HCT116 (cell line): ENCODE measurements around the gene INAFM1. TPM values are rescaled to one million over a fixed set of nuclear protein-coding genes. Genes with fewer than 3 reads are reported as not detected.

ENCODE experiments used
- ATAC-seq: fragments of 200-7000 bp; cut with Tn5 transposase; 2 replicates; pipeline ENCODE4 v1.9.1; 2020; ENCODE audit warnings: mild to moderate bottlenecking, moderate library complexity
- BruUV-seq: library from RNA; stranded (reverse); fragments of 400-500 nt; replicated peaks from 2 replicates; lab custom pipeline; 2021; lab: Mats Ljungman, UMichigan
- CTCF ChIA-PET: fragments of 300-600 bp; sonication (Branson Sonifier 250); formaldehyde crosslinking; loops from one replicate; lab custom pipeline; 2021; ENCODE audit warnings: antibody characterized with exemption; lab: Charles Lee
- POLR2A ChIA-PET: fragments of 300-600, 350-600 bp; sonication (Branson Sonifier 250); formaldehyde crosslinking; loops from one replicate; lab custom pipeline; 2021; ENCODE audit warnings: antibody characterized with exemption; lab: Charles Lee
- RAD21 ChIA-PET, 2 experiments: fragments of 300-600 bp; sonication (Branson Sonifier 250); formaldehyde crosslinking; loops; one replicate each; lab custom pipeline; 2023; ENCODE audit warnings: low total read pairs in 2 of 2; ENCODE audit not compliant: uncharacterized antibody in 2 of 2, unreplicated experiment in 2 of 2, low non-redundant PET in 1 of 2; lab: Charles Lee
- DNase-seq: peaks from one replicate; pipeline ENCODE4 v3.0.0-alpha.2; 2010; ENCODE audit warnings: low read depth, low spot score
- H2AFZ ChIP-seq: fragments of 200-600 bp; shearing (Covaris generic), sonication (generic); 2 replicates; pipeline ENCODE4 v1.6.1; 2017; ENCODE audit warnings: low read depth, mixed run types, mixed read lengths, antibody characterized with exemption, low read length; ENCODE audit not compliant: poor library complexity, severe bottlenecking
- H3K27ac ChIP-seq: 2 replicates; pipeline ENCODE4 v1.5.1; 2012; ENCODE audit warnings: low read depth, low read length
- H3K27me3 ChIP-seq: fragments of 200-600 bp; sonication (generic); 2 replicates; pipeline ENCODE4 v1.6.1; 2016; ENCODE audit warnings: mixed run types, low read length, mixed read lengths; ENCODE audit not compliant: insufficient read depth
- H3K36me3 ChIP-seq, 2 experiments: fragments of 200-500 bp in 1 of 2; fragments of 200-600 bp in 1 of 2; sonication (Bioruptor generic) in 1 of 2; sonication (generic) in 1 of 2; 2 replicates each; pipeline versions ENCODE4 v1.5.1 to v1.6.1; 2014 to 2016; ENCODE audit warnings: low read length in 2 of 2, inconsistent platforms in 1 of 2, mixed read lengths in 1 of 2, mixed run types in 1 of 2; ENCODE audit not compliant: insufficient read depth in 2 of 2, control insufficient read depth in 1 of 2
- H3K4me1 ChIP-seq, 2 experiments: fragments of 200-600 bp in 1 of 2; sonication (generic) in 1 of 2; 2 replicates each; pipeline versions ENCODE4 v1.5.1 to v1.6.1; 2012 to 2017; ENCODE audit warnings: low read length in 2 of 2, inconsistent platforms in 1 of 2, mild to moderate bottlenecking in 1 of 2, mixed read lengths in 1 of 2, mixed run types in 1 of 2, moderate library complexity in 1 of 2; ENCODE audit not compliant: insufficient read depth in 2 of 2, control insufficient read depth in 1 of 2
- H3K4me2 ChIP-seq: fragments of 200-600 bp; sonication (generic); 2 replicates; pipeline ENCODE4 v1.6.1; 2017; ENCODE audit warnings: mixed run types, low read length, mixed read lengths
- H3K4me3 ChIP-seq, 2 experiments: fragments of 200-600 bp in 1 of 2; sonication (generic) in 1 of 2; replicated peaks in 1 of 2; 2 replicates each; pipeline ENCODE4 v1.5.1; 2011 to 2016; ENCODE audit warnings: low read length in 2 of 2, control low read depth in 1 of 2, low read depth in 1 of 2, mild to moderate bottlenecking in 1 of 2, mixed read lengths in 1 of 2, mixed run types in 1 of 2
- H3K79me2 ChIP-seq: fragments of 200-600 bp; sonication (generic); 2 replicates; pipeline ENCODE4 v1.6.1; 2017; ENCODE audit warnings: mild to moderate bottlenecking, mixed run types, low read length, moderate library complexity, mixed read lengths; ENCODE audit not compliant: insufficient read depth
- H3K9ac ChIP-seq: fragments of 200-600 bp; sonication (generic); 2 replicates; pipeline ENCODE4 v1.6.1; 2016; ENCODE audit warnings: low read length, mixed read lengths
- H3K9me2 ChIP-seq: fragments of 200-600 bp; sonication (generic), shearing (Covaris generic); 2 replicates; pipeline ENCODE4 v1.6.1; 2017; ENCODE audit warnings: mixed run types, mild to moderate bottlenecking, moderate library complexity; ENCODE audit not compliant: insufficient read depth
- H3K9me3 ChIP-seq, 2 experiments: fragments of 200-500 bp in 1 of 2; fragments of 200-600 bp in 1 of 2; sonication (Bioruptor generic) in 1 of 2; sonication (generic) in 1 of 2; 2 replicates each; pipeline ENCODE4 v1.6.1; 2014 to 2017; ENCODE audit warnings: low read length in 2 of 2, mixed read lengths in 2 of 2, inconsistent platforms in 1 of 2, low read depth in 1 of 2, mild to moderate bottlenecking in 1 of 2, mixed run types in 1 of 2, moderate library complexity in 1 of 2; ENCODE audit not compliant: control insufficient read depth in 1 of 2, insufficient read depth in 1 of 2
- H4K20me1 ChIP-seq: fragments of 200-600 bp; sonication (generic), shearing (Covaris generic); 2 replicates; pipeline ENCODE4 v1.6.1; 2017; ENCODE audit warnings: mixed run types, mild to moderate bottlenecking, moderate library complexity; ENCODE audit not compliant: insufficient read depth
- CEBPB ChIP-seq: IDR thresholded peaks from 2 replicates; pipeline ENCODE4 v1.6.1; 2012; ENCODE audit warnings: low read depth
- ELF1 ChIP-seq: IDR thresholded peaks from 2 replicates; pipeline ENCODE4 v1.6.1; 2012; ENCODE audit warnings: low read depth, borderline replicate concordance
- JUND ChIP-seq: IDR thresholded peaks from 2 replicates; pipeline ENCODE4 v1.6.1; 2012
- MAX ChIP-seq: IDR thresholded peaks from 2 replicates; pipeline ENCODE4 v1.6.1; 2012
- POLR2A ChIP-seq: IDR thresholded peaks from 2 replicates; pipeline ENCODE4 v1.7.0; 2011; ENCODE audit warnings: borderline replicate concordance; ENCODE audit not compliant: insufficient read depth, insufficient read length; ENCODE audit errors: extremely low read depth
- POLR2AphosphoS5 ChIP-seq: IDR thresholded peaks from 2 replicates; pipeline ENCODE4 v1.6.1; 2011; ENCODE audit warnings: mild to moderate bottlenecking, low read depth, low read length, moderate library complexity
- REST ChIP-seq: IDR thresholded peaks from 2 replicates; pipeline ENCODE4 v1.6.1; 2012; ENCODE audit warnings: low read depth
- SIN3A ChIP-seq: IDR thresholded peaks from 2 replicates; pipeline ENCODE4 v1.6.1; 2012; ENCODE audit warnings: low read depth
- SP1 ChIP-seq: IDR thresholded peaks from 2 replicates; pipeline ENCODE4 v1.6.1; 2012; ENCODE audit warnings: low read depth
- TCF7L2 ChIP-seq: IDR thresholded peaks from 2 replicates; pipeline ENCODE4 v1.7.0; 2011; ENCODE audit warnings: borderline replicate concordance, inconsistent platforms; ENCODE audit not compliant: insufficient read depth, insufficient read length; ENCODE audit errors: extremely low read depth
- ZFX ChIP-seq: fragments of 450-650 bp; IDR thresholded peaks from 2 replicates; pipeline ENCODE4 v1.6.1; 2017
- intact Hi-C: fragments of 100-400 bp; cut with micrococcal nuclease; formaldehyde crosslinking; loops from 2 replicates; pipeline ENCODE4 v1.10.0; 2022
- total RNA-seq: library from RNA; stranded (reverse); gene quantifications from one replicate; pipeline ENCODE4 v1.2.1, GENCODE V29; 2021; ENCODE audit not compliant: unreplicated experiment

Gene INAFM1
- total RNA-seq, 1 experiment from 2014 or later, result 22.9 TPM

GRCh38 chr19:47253970-47254369 is 20.7 kb upstream of the INAFM1 start (continued):
- TF ChIP-seq REST, result no peak
- no peak for TF ChIP-seq POLR2A
- TF ChIP-seq MAX, result no peak
- TF ChIP-seq ELF1, result no peak
- no peak for TF ChIP-seq TCF7L2

- Histone ChIP-seq H3K79me2 (peaks cover 27% of the 10 kb centered on the region), H3K9me2 (no peaks in the 10 kb centered on the region), H3K36me3 (peaks cover 14 to 26% of the 10 kb centered on the region in 2 experiments; a peak in 3 of 4 replicates), H3K27ac (peak within 1 kb of the TSS; percentile 92), H3K9me3 (no peaks in the 10 kb centered on the region), H2AFZ (no peak within 1 kb of the TSS), H3K9ac (peak within 1 kb of the TSS; percentile 76), H3K4me2 (peak within 1 kb of the TSS; percentile 98), H4K20me1 (no peaks in the 10 kb centered on the region), H3K27me3 (no peaks in the 10 kb centered on the region), H3K4me3 (peak within 1 kb of the TSS; percentile 77 to 90), H3K4me1 (peaks cover 27 to 37% of the 10 kb centered on the region in 2 experiments)
- RAD21 ChIA-PET, result interaction anchor here (1.0 to 1.4 kb wide), 5 partner anchors 12 to 45 kb away, joined by 3 to 5 read pairs (median 4); no protein-coding TSS in a partner anchor
- CTCF ChIA-PET, result interaction anchor here (0.6 to 2.0 kb wide), 13 partner anchors 9 to 452 kb away, joined by 3 to 16 read pairs (median 4); partner anchors contain the start of gene TMEM160
- intact Hi-C loops, result loop anchor here (5.0 kb wide), 1 partner anchor 219 kb away; no protein-coding TSS in a partner anchor
- peak; percentile 71 for TF ChIP-seq POLR2AphosphoS5
- peak; percentile 52 for TF ChIP-seq POLR2A
- TF ChIP-seq ZFX, result 0 out of 2 replicates have a peak, but pooled peaks have one; percentile 24
- peak; percentile 94 for TF ChIP-seq MAX
- TF ChIP-seq CEBPB, result peak; percentile 69
- no peak for TF ChIP-seq JUND
- TF ChIP-seq SP1, result peak; percentile 66
- TF ChIP-seq SIN3A, result no peak
- peak; percentile 92 for DNase-seq
- TSS peak; percentile 94 for BruUV-seq
- POLR2A ChIA-PET, result interaction anchor here (0.6 to 2.9 kb wide), 12 partner anchors 11 to 191 kb away, joined by 3 to 28 read pairs (median 4); partner anchors contain the start of genes INAFM1 and ZC3H4
- ATAC-seq, result peak; percentile 65
These were observed 18.6 kb upstream of the INAFM1 start, which contains the start of gene CCDC9 for GRCh38 chr19:47255879-47256692. TSS of gene CCDC9 (plus strand) at chr19:47256525. CDS start at chr19:47258401, 1,876 bp downstream.
